HUES64 (cell line): Measurements from ENCODE around the gene CAMKMT.

Source experiments
- H3K27ac ChIP-seq: 2 replicates; pipeline ENCODE4 v1.7.0; 2013; ENCODE audit warnings: low read depth, low read length, inconsistent platforms
- H3K27me3 ChIP-seq: 2 replicates; pipeline ENCODE4 v1.6.1; 2013; ENCODE audit warnings: mild to moderate bottlenecking, low read length; ENCODE audit not compliant: insufficient read depth
- H3K36me3 ChIP-seq: 2 replicates; pipeline ENCODE4 v1.6.1; 2013; ENCODE audit warnings: mild to moderate bottlenecking, low read length; ENCODE audit not compliant: insufficient read depth
- H3K4me1 ChIP-seq: 2 replicates; pipeline ENCODE4 v1.6.1; 2013; ENCODE audit warnings: mild to moderate bottlenecking, low read length, moderate library complexity; ENCODE audit not compliant: insufficient read depth
- H3K4me3 ChIP-seq: 2 replicates; pipeline ENCODE4 v1.5.1; 2013; ENCODE audit warnings: mild to moderate bottlenecking, low read length, moderate library complexity
- H3K9ac ChIP-seq: 2 replicates; pipeline ENCODE4 v1.6.1; 2013; ENCODE audit warnings: mild to moderate bottlenecking, low read depth, low read length
- H3K9me3 ChIP-seq: 2 replicates; pipeline ENCODE4 v1.6.1; 2013; ENCODE audit warnings: low read depth, low read length; ENCODE audit not compliant: insufficient read depth
- WGBS: fragments of 150-250, 120-280 bp; methylation state at CpG from one replicate; pipeline ENCODE4 v1.1.7; 2013; ENCODE audit warnings: missing lambda C conversion rate; 5-methylcytosine and 5-hydroxymethylcytosine counted together

The CAMKMT gene

GRCh38 chr2:44676379-44676778 is 314.6 kb downstream of the CAMKMT start:
- H3K27me3 ChIP-seq: no peaks in the 10 kb centered on the region
- H3K9me3 ChIP-seq: no peaks in the 10 kb centered on the region
- no peak overlapping the region for H3K4me3 ChIP-seq
- 92% methylated on average over 3 of the region's 3 CpGs for WGBS
- no peaks in the 10 kb centered on the region for H3K36me3 ChIP-seq
- H3K27ac ChIP-seq: no peak overlapping the region
- no peak overlapping the region for H3K9ac ChIP-seq
- peaks cover 60% of the 10 kb centered on the region for H3K4me1 ChIP-seq

GRCh38 chr2:44679584-44679983 is 317.8 kb downstream of the CAMKMT start:
- H3K4me3 ChIP-seq: no peak overlapping the region
- H3K27ac ChIP-seq: no peak overlapping the region
- H3K9ac ChIP-seq: no peak overlapping the region
- no peaks in the 10 kb centered on the region for H3K9me3 ChIP-seq
- WGBS: 95% methylated on average over 4 of the region's 4 CpGs
- H3K4me1 ChIP-seq: peaks cover 52% of the 10 kb centered on the region
- H3K36me3 ChIP-seq: no peaks in the 10 kb centered on the region
- H3K27me3 ChIP-seq: no peaks in the 10 kb centered on the region

GRCh38 chr2:44679990-44680389 is 318.2 kb downstream of the CAMKMT start:
- Histone ChIP-seq H3K4me3 (no peak overlapping the region), H3K9me3 (no peaks in the 10 kb centered on the region), H3K9ac (no peak overlapping the region), H3K4me1 (peaks cover 47% of the 10 kb centered on the region), H3K27me3 (no peaks in the 10 kb centered on the region), H3K27ac (no peak overlapping the region), H3K36me3 (no peaks in the 10 kb centered on the region)
- 77% methylated on average over 4 of the region's 4 CpGs for WGBS

GRCh38 chr2:44680424-44680971 is 318.8 kb downstream of the CAMKMT start:
- Histone ChIP-seq H3K4me3 (no peak overlapping the region), H3K36me3 (no peaks in the 10 kb centered on the region), H3K27ac (no peak overlapping the region), H3K9ac (no peak overlapping the region), H3K27me3 (no peaks in the 10 kb centered on the region), H3K4me1 (peaks cover 42% of the 10 kb centered on the region), H3K9me3 (no peaks in the 10 kb centered on the region)
- 42% methylated on average over 8 of the region's 8 CpGs for WGBS

GRCh38 chr2:44680983-44681531 is 319.3 kb downstream of the CAMKMT start:
- Histone ChIP-seq H3K27ac (no peak overlapping the region), H3K27me3 (no peaks in the 10 kb centered on the region), H3K9me3 (no peaks in the 10 kb centered on the region), H3K4me1 (peaks cover 37% of the 10 kb centered on the region), H3K4me3 (no peak overlapping the region), H3K9ac (no peak overlapping the region), H3K36me3 (no peaks in the 10 kb centered on the region)
- 27% methylated on average over 5 of the region's 5 CpGs for WGBS

- H3K36me3 ChIP-seq: no peaks in the 10 kb centered on the region
- H3K9me3 ChIP-seq: no peaks in the 10 kb centered on the region
- H3K27ac ChIP-seq: no peak overlapping the region
- peaks cover 29% of the 10 kb centered on the region for H3K4me1 ChIP-seq
- no peak overlapping the region for H3K9ac ChIP-seq
- WGBS: 92% methylated on average over 3 of the region's 6 CpGs
- no peaks in the 10 kb centered on the region for H3K27me3 ChIP-seq
- H3K4me3 ChIP-seq: no peak overlapping the region
Measured at GRCh38 chr2:44682459-44682858, 320.7 kb downstream of the CAMKMT start.

- H3K4me1 ChIP-seq: peaks cover 32% of the 10 kb centered on the region
- H3K9ac ChIP-seq: no peak overlapping the region
- H3K4me3 ChIP-seq: no peak overlapping the region
- H3K9me3 ChIP-seq: no peaks in the 10 kb centered on the region
- H3K27ac ChIP-seq: no peak overlapping the region
- no peaks in the 10 kb centered on the region for H3K36me3 ChIP-seq
- no peaks in the 10 kb centered on the region for H3K27me3 ChIP-seq
Measured at GRCh38 chr2:44684559-44684958, 322.8 kb downstream of the CAMKMT start.

GRCh38 chr2:44686561-44686960 is 324.8 kb downstream of the CAMKMT start:
- Histone ChIP-seq H3K4me1 (peaks cover 12% of the 10 kb centered on the region), H3K9me3 (no peaks in the 10 kb centered on the region), H3K9ac (no peak overlapping the region), H3K36me3 (no peaks in the 10 kb centered on the region), H3K4me3 (no peak overlapping the region), H3K27ac (no peak overlapping the region), H3K27me3 (no peaks in the 10 kb centered on the region)
- 94% methylated on average over 2 of the region's 2 CpGs for WGBS

- H3K4me1 ChIP-seq: peaks cover 3% of the 10 kb centered on the region; the same call in 1 of the 2 replicates
Measured at GRCh38 chr2:44687686-44688455, 326.1 kb downstream of the CAMKMT start.

GRCh38 chr2:44688456-44689124 is 326.8 kb downstream of the CAMKMT start:
- H3K4me1 ChIP-seq: peaks cover 3% of the 10 kb centered on the region; the same call in 1 of the 2 replicates
- H3K9ac ChIP-seq: no peak overlapping the region
- no peaks in the 10 kb centered on the region for H3K36me3 ChIP-seq
- H3K4me3 ChIP-seq: no peak overlapping the region
- 90% methylated on average over 2 of the region's 2 CpGs for WGBS
- H3K9me3 ChIP-seq: no peaks in the 10 kb centered on the region
- no peaks in the 10 kb centered on the region for H3K27me3 ChIP-seq
- no peak overlapping the region for H3K27ac ChIP-seq

More at GRCh38 chr2:44687686-44688455, 326.1 kb downstream of the CAMKMT start:
- H3K36me3 ChIP-seq: no peaks in the 10 kb centered on the region
- 89% methylated on average over 5 of the region's 5 CpGs for WGBS
- no peak overlapping the region for H3K27ac ChIP-seq
- no peaks in the 10 kb centered on the region for H3K9me3 ChIP-seq
- H3K9ac ChIP-seq: no peak overlapping the region
- H3K4me3 ChIP-seq: no peak overlapping the region
- no peaks in the 10 kb centered on the region for H3K27me3 ChIP-seq

- no peaks in the 10 kb centered on the region for H3K36me3 ChIP-seq
- H3K9ac ChIP-seq: no peak overlapping the region
- H3K4me3 ChIP-seq: no peak overlapping the region
- H3K27ac ChIP-seq: no peak overlapping the region
- no peaks in the 10 kb centered on the region for H3K27me3 ChIP-seq
- no peaks in the 10 kb centered on the region for H3K9me3 ChIP-seq
- peaks cover 3% of the 10 kb centered on the region; the same call in 1 of the 2 replicates for H3K4me1 ChIP-seq
- WGBS: 80% methylated on average over 1 of the region's 1 CpG
Measured at GRCh38 chr2:44689516-44689915, 327.8 kb downstream of the CAMKMT start.
